Esophagus muscularis mucosa (tissue), 4 donors: ENCODE data around the gene RIN1. TPM values are rescaled to one million over a fixed set of nuclear protein-coding genes. Genes with fewer than 3 reads are reported as not detected.

Experiments used
- DNase-seq: peaks from one replicate; pipeline ENCODE4 v3.0.0-alpha.2; 2017; ENCODE audit errors: extremely low spot score
- H3K27ac ChIP-seq, 4 donors: fragments of 200-600 bp; sonication (generic); replicated peaks in 1 of 4; 1 replicate in 3 of 4; 2 replicates in 1 of 4; pipeline ENCODE4 v1.5.1; 2016 to 2019; ENCODE audit warnings: mild to moderate bottlenecking in 1 of 4
- H3K27me3 ChIP-seq, 4 donors: fragments of 200-600 bp; sonication (generic); one replicate each; pipeline versions ENCODE4 v1.5.1 to v1.6.0; 2016 to 2019
- H3K36me3 ChIP-seq, 4 donors: fragments of 200-600 bp; sonication (generic); one replicate each; pipeline ENCODE4 v1.5.1; 2016 to 2019
- H3K4me1 ChIP-seq, 4 donors: fragments of 200-600 bp; sonication (generic); one replicate each; pipeline ENCODE4 v1.5.1; 2016 to 2019
- H3K4me3 ChIP-seq, 4 donors: fragments of 200-600 bp; sonication (generic); 1 replicate in 2 of 4; 2 replicates in 2 of 4; pipeline ENCODE4 v1.5.1; 2016 to 2019; ENCODE audit warnings: mild to moderate bottlenecking in 4 of 4, moderate library complexity in 1 of 4
- H3K9me3 ChIP-seq, 4 donors: fragments of 200-600 bp; sonication (generic); 1 replicate in 3 of 4; 2 replicates in 1 of 4; pipeline ENCODE4 v1.5.1; 2016 to 2019
- CTCF ChIP-seq, 3 experiments: fragments of 200-600 bp in 2 of 3; fragments of 450-650 bp in 1 of 3; sonication (generic) in 2 of 3; IDR thresholded peaks; one replicate each; pipeline ENCODE4 v1.5.1; 2017 to 2019; ENCODE audit warnings: antibody characterized with exemption in 3 of 3, mild to moderate bottlenecking in 2 of 3, moderate library complexity in 1 of 3
- EP300 ChIP-seq: sonication (generic); formaldehyde crosslinking; IDR thresholded peaks from one replicate; pipeline ENCODE4 v1.6.1; 2017; ENCODE audit warnings: antibody characterized with exemption
- POLR2A ChIP-seq: fragments of 450-650 bp; IDR thresholded peaks from one replicate; pipeline ENCODE4 v1.6.1; 2017; ENCODE audit warnings: antibody characterized with exemption, moderate library complexity, mild to moderate bottlenecking, low read depth
- POLR2AphosphoS5 ChIP-seq, 2 donors: sonication (generic); formaldehyde crosslinking; IDR thresholded peaks; one replicate each; pipeline ENCODE4 v1.6.1; 2017; ENCODE audit warnings: antibody characterized with exemption in 2 of 2
- WGBS: methylation state at CpG from one replicate; pipeline ENCODE4 v1.1.5; 2018; 5-methylcytosine and 5-hydroxymethylcytosine counted together
- intact Hi-C: fragments of 100-400 bp; cut with DNase I; formaldehyde crosslinking; loops from one replicate; pipeline ENCODE4 v1.15.1; 2023
- total RNA-seq, 4 donors: library from RNA; depleted of rRNA; stranded (reverse); fragments of >200 nt; gene quantifications; one replicate each; pipeline versions ENCODE4 v1.1.0 to v1.2.1, GENCODE V29; 2016

The RIN1 gene
- total RNA-seq, 4 donors from 2014 or later: 3.1 to 6.6 (median 4.5) TPM

DNA sequence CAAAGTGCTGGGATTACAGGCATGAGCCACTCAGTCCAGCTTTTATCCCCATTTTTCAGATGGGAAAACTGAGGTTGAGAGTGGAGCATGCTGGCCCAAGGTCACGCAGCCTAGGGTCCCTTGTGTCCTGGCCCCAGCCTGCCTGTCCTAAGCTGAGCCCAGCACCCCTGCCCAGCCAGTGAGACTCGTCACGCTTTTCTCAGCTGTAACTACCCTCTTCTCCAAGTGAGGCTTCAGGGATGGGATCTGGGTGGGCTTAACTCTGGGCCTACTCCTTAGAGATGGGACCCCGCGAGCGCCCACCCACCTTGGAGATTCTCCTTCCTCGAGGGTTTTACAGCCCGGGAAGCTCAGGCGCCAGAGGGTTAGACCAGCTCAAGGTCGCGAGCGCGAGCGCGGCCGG, 44.9 kb downstream of the RIN1 start:
- Histone ChIP-seq H3K4me3 (peak overlapping the region; percentile 47 to 63 (median 52)), H3K27me3 (peaks cover 2 to 52% (median 20%) of the 10 kb centered on the region in 4 donors)
- WGBS: 63% methylated on average over 2 of the region's 16 CpGs

GRCh38 chr11:66290330-66290621, 46.0 kb downstream of the RIN1 start:
- no peak for DNase-seq
- Histone ChIP-seq H3K9me3 (no peaks in the 10 kb centered on the region), H3K4me1 (peaks cover 37 to 59% (median 40%) of the 10 kb centered on the region in 4 donors), H3K27me3 (peaks cover 2 to 42% (median 20%) of the 10 kb centered on the region in 4 donors), H3K4me3 (no peak overlapping the region), H3K36me3 (peaks cover 0 to 16% (median 2%) of the 10 kb centered on the region in 4 donors), H3K27ac (no peak overlapping the region)
- 85% methylated on average over 2 of the region's 2 CpGs for WGBS
- TF ChIP-seq POLR2A: no peak
- TF ChIP-seq EP300: no peak
- no peak for TF ChIP-seq POLR2AphosphoS5 (IDR thresholded peaks at IDR 0.05)
- TF ChIP-seq CTCF (IDR thresholded peaks at IDR 0.05): no peak
- intact Hi-C loops: no loop called here

More for the DNA sequence above, 44.9 kb downstream of the RIN1 start:
- no peak overlapping the region for H3K27ac ChIP-seq
- H3K9me3 ChIP-seq: no peaks in the 10 kb centered on the region
- intact Hi-C loops: no loop called here
- TF ChIP-seq CTCF (IDR thresholded peaks at IDR 0.05): no peak
- no peak for TF ChIP-seq POLR2AphosphoS5 (IDR thresholded peaks at IDR 0.05)
- no peak for TF ChIP-seq EP300
- H3K4me1 ChIP-seq: peaks cover 27 to 48% (median 39%) of the 10 kb centered on the region in 4 donors
- H3K36me3 ChIP-seq: peaks cover 0 to 12% (median 0%) of the 10 kb centered on the region in 4 donors
- no peak for DNase-seq

GRCh38 chr11:66289548-66290329, 46.5 kb downstream of the RIN1 start:
- Histone ChIP-seq H3K4me1 (peaks cover 38 to 64% (median 42%) of the 10 kb centered on the region in 4 donors), H3K27me3 (peaks cover 2 to 37% (median 20%) of the 10 kb centered on the region in 4 donors), H3K36me3 (peaks cover 0 to 22% (median 4%) of the 10 kb centered on the region in 4 donors), H3K9me3 (no peaks in the 10 kb centered on the region), H3K4me3 (peak overlapping the region; percentile 67 to 100 (median 88)), H3K27ac (peak overlapping the region; percentile 89 to 97 (median 93))
- DNase-seq: no peak
- TF ChIP-seq EP300 (no peak), CTCF (IDR thresholded peaks at IDR 0.05) (no peak), POLR2AphosphoS5 (IDR thresholded peaks at IDR 0.05) (no peak), POLR2A (no peak)
- intact Hi-C loops: no loop called here
- WGBS: 22% methylated on average over 20 of the region's 36 CpGs

DNA sequence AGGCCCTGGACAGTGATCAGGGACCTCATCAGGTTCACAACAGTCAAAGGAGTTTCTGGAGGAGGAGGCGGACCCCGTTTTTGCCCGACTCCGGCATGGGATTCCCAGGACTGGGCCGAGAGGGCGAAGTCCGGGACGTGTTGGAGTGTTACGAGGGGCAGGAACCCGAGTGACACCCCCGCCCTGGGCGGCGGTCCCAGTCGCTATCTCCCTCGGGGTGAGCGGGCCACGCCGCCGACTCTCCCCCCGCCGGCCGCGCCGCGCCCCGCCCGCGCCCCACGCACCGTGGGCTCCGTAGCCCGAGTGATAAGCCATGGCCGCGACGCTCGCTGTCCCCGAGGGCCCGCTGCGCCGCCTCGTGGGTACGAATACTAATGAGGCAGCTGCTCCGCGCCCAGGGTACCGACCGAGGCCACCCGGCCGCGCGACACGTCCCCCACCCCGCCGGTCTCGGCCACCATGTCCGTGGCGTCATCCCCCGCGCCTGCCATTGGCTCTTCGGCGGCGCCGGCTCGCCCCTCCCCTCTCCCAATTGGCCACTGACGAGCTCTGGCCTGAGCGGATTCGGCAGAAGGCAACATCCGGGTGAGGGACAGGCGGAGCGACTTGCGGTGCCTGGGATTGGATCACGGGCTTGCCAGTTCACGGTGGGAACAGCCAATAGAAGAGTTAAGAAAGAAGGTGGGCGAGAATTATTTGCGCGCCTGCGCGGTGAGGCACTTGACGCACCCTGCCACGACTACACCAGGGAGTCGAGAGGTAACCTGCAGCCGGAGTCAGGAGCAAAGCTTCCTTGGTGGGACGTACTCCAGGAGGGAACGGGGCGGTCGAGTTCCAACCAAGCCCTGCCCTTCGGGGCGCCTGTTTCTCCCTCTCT, 47.3 kb downstream of the RIN1 start, which contains the start of gene YIF1A:
YIF1A (minus strand) TSS at position 473 of the 877 bp plus-strand sequence; CDS start at position 315, 158 bp downstream.
- intact Hi-C loops: no loop called here
- under 1% methylated on average over 30 of the region's 87 CpGs for WGBS
- peaks cover 38 to 64% (median 42%) of the 10 kb centered on the region in 4 donors for H3K4me1 ChIP-seq

More for the DNA sequence above, 47.3 kb downstream of the RIN1 start, which contains the start of gene YIF1A:
- peaks cover 2 to 28% (median 19%) of the 10 kb centered on the region in 4 donors for H3K27me3 ChIP-seq
- peak; percentile 99 for DNase-seq
- peaks cover 0 to 30% (median 11%) of the 10 kb centered on the region in 4 donors for H3K36me3 ChIP-seq
- peak; percentile 95 for TF ChIP-seq POLR2A
- TF ChIP-seq EP300: no peak
- TF ChIP-seq POLR2AphosphoS5 (IDR thresholded peaks at IDR 0.05): peak; percentile 96 to 98
- peak in 1 of 3 experiments; percentile 31 for TF ChIP-seq CTCF (IDR thresholded peaks at IDR 0.05)
- H3K27ac ChIP-seq: peak within 1 kb of the TSS; percentile 89 to 97 (median 93)
- H3K9me3 ChIP-seq: no peaks in the 10 kb centered on the region
- H3K4me3 ChIP-seq: peak within 1 kb of the TSS; percentile 67 to 100 (median 88)
